Mesothelial cell of epicardium (in vitro differentiated cells): ENCODE results near the gene SRPX. TPM values are rescaled to one million over a fixed set of nuclear protein-coding genes. Genes with fewer than 3 reads are reported as not detected.

ENCODE experiments used
- DNase-seq, 2 experiments: peaks; one replicate each; pipeline ENCODE4 v3.0.0; 2021; ENCODE audit warnings: low spot score in 2 of 2; ENCODE audit not compliant: unreplicated experiment in 2 of 2
- H3K27ac Mint-ChIP-seq: 2 replicates; pipeline ENCODE4 v1.8.0; 2021; ENCODE audit warnings: mixed read lengths
- H3K27me3 Mint-ChIP-seq: 2 replicates; pipeline ENCODE4 v1.8.0; 2021; ENCODE audit warnings: low read depth, mixed read lengths
- H3K36me3 Mint-ChIP-seq: 2 replicates; pipeline ENCODE4 v1.8.0; 2021; ENCODE audit warnings: mixed read lengths
- H3K4me1 Mint-ChIP-seq: 2 replicates; pipeline ENCODE4 v1.8.0; 2021; ENCODE audit warnings: mixed read lengths
- H3K4me3 Mint-ChIP-seq: 2 replicates; pipeline ENCODE4 v1.8.0; 2021; ENCODE audit warnings: mild to moderate bottlenecking, moderate library complexity, mixed read lengths
- H3K9me3 Mint-ChIP-seq: 2 replicates; pipeline ENCODE4 v1.8.0; 2021; ENCODE audit warnings: mixed read lengths
- CTCF ChIP-seq: fragments of 200-600 bp; sonication (generic); IDR thresholded peaks from one replicate; pipeline ENCODE4 v1.5.0; 2021; ENCODE audit warnings: antibody characterized with exemption; ENCODE audit not compliant: unreplicated experiment
- total RNA-seq: library from RNA; stranded (reverse); gene quantifications from 3 replicates; pipeline ENCODE4 v1.2.1, GENCODE V29; 2021

The SRPX gene
- total RNA-seq, 1 donor from 2014 or later = 17.1 TPM

GRCh38 chrX:38102240-38102639 is 118.4 kb downstream of the SRPX start:
- TF ChIP-seq CTCF = no peak
- Mint-ChIP-seq H3K36me3 (no peaks in the 10 kb centered on the region), H3K9me3 (peaks cover 45% of the 10 kb centered on the region), H3K4me1 (no peaks in the 10 kb centered on the region), H3K4me3 (no peak overlapping the region), H3K27me3 (no peaks in the 10 kb centered on the region), H3K27ac (no peak overlapping the region)
- DNase-seq = no peak

GRCh38 chrX:38099688-38100087 is 121.0 kb downstream of the SRPX start:
- TF ChIP-seq CTCF = no peak
- H3K36me3 Mint-ChIP-seq = no peaks in the 10 kb centered on the region
- H3K4me1 Mint-ChIP-seq = peaks cover 4% of the 10 kb centered on the region
- H3K4me3 Mint-ChIP-seq = no peak overlapping the region
- no peaks in the 10 kb centered on the region for H3K27me3 Mint-ChIP-seq
- no peak for DNase-seq
- H3K9me3 Mint-ChIP-seq = peaks cover 42% of the 10 kb centered on the region
- no peak overlapping the region for H3K27ac Mint-ChIP-seq

Other genes starting within 250 kb of the SRPX start
- gene SYTL5, start 214.3 kb downstream of the SRPX start, total RNA-seq = 1.7 to 2.6 TPM (median 2.2 TPM) in 3 replicates
- 11.3 to 15.2 TPM (median 12.1 TPM) in 3 replicates for gene RPGR, start 106.6 kb upstream of the SRPX start, total RNA-seq
- not detected in 3 replicates for gene OTC, start 131.7 kb upstream of the SRPX start, total RNA-seq